Activated CD8-positive, alpha-beta memory T cell treated with anti-CD3 and anti-CD28 coated beads, Interleukin-2, amount 10 ng/mL, durations not matched to agents 7 days and 5 days (primary cell): ENCODE data around the gene SEMA5A. TPM values are rescaled to one million over a fixed set of nuclear protein-coding genes. Genes with fewer than 3 reads are reported as not detected.

Source experiments
- ATAC-seq: fragments of 150-1000 bp; cut with Tn5 transposase; one replicate; pipeline ENCODE4 v1.10.0; 2021; ENCODE audit warnings: moderate library complexity
- CTCF ChIA-PET: fragments of 350-600 bp; sonication (Branson Sonifier 250); formaldehyde crosslinking; loops from one replicate; lab custom pipeline; 2021; ENCODE audit warnings: antibody characterized with exemption; lab: Charles Lee
- DNase-seq: peaks from one replicate; pipeline ENCODE4 v3.0.0-alpha.2; 2020
- H3K27ac Mint-ChIP-seq: one replicate; pipeline ENCODE4 v1.8.0; 2021; ENCODE audit warnings: mild to moderate bottlenecking, mixed read lengths
- H3K27me3 Mint-ChIP-seq: one replicate; pipeline ENCODE4 v1.8.0; 2021; ENCODE audit warnings: mixed read lengths
- H3K36me3 Mint-ChIP-seq: one replicate; pipeline ENCODE4 v1.8.0; 2021; ENCODE audit warnings: mild to moderate bottlenecking, mixed read lengths
- H3K4me1 Mint-ChIP-seq: one replicate; pipeline ENCODE4 v1.8.0; 2021; ENCODE audit warnings: mixed read lengths
- H3K4me3 Mint-ChIP-seq: one replicate; pipeline ENCODE4 v1.8.0; 2021; ENCODE audit warnings: mild to moderate bottlenecking, moderate library complexity, mixed read lengths
- H3K9me3 Mint-ChIP-seq: one replicate; pipeline ENCODE4 v1.8.0; 2022; ENCODE audit warnings: low read depth, mixed read lengths
- total RNA-seq, 2 experiments: library from RNA; stranded (reverse); gene quantifications; one replicate each; pipeline ENCODE4 v1.2.3, GENCODE V29; 2021

The SEMA5A gene
- total RNA-seq, 2 experiments from 2014 or later = 0.02 TPM; not detected in 1

DNA sequence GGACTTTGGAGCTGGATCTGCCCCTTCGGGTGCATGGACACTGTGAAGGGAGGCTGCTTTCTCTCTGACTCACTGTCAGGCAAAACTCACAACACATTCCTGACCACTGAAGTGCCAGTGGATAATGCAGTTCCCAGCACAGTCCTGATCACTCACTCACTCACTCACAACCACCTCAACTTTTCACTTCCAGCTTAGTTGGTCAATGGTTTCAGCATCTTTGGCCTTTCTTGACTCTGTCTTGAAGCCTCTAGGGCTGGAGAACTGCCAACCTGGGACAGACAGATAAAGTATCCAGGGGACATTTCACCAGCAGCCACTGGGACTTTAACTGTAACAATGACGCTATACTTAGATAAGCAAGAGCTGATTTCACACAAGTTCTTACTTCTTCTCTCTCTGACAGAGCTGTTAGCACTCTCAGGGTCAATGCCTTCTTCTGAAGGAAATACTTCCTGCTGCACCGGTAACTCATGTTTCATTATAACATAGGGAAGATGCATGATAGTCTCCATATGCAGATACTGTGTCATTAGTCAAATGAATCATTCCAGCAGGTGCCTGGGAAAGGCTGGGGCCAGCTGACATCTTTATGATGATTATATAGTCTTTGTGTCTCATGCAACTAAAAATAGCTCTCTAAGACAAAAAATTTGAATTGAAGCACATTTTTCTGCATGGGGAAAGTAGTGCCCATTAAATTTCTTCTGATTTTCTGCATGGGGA lies 499.0 kb downstream of the SEMA5A start:
- Mint-ChIP-seq H3K27ac (no peak overlapping the region), H3K36me3 (no peaks in the 10 kb centered on the region), H3K4me3 (no peak overlapping the region), H3K4me1 (no peaks in the 10 kb centered on the region), H3K9me3 (peaks cover 10% of the 10 kb centered on the region), H3K27me3 (no peaks in the 10 kb centered on the region)
- no peak for DNase-seq
- ATAC-seq = no peak
- CTCF ChIA-PET = no interaction called here

DNA sequence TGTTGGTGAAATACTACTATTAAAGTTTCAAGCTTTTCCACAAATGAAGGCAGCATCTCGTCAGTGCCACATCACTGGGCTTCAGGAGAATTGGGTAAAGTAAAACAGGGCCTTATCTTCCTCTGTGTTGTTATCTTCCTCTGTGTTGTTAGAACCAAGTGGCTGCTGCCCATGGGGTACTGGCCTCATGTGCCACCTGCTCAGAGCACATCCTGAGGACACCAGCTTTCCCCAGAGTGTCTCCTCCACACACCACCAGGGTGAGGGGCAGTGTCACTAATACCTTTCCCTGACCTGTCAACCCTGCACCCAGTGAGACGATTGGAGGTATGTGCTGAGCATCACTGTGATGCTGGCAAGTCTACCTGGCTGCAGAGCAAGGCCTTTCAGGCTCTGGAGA lies 499.9 kb downstream of the SEMA5A start:
- CTCF ChIA-PET = no interaction called here
- no peak for DNase-seq
- no peak for ATAC-seq
- no peak overlapping the region for H3K4me3 Mint-ChIP-seq
- no peaks in the 10 kb centered on the region for H3K36me3 Mint-ChIP-seq
- no peaks in the 10 kb centered on the region for H3K4me1 Mint-ChIP-seq
- no peaks in the 10 kb centered on the region for H3K27me3 Mint-ChIP-seq
- peaks cover 10% of the 10 kb centered on the region for H3K9me3 Mint-ChIP-seq
- no peak overlapping the region for H3K27ac Mint-ChIP-seq

DNA sequence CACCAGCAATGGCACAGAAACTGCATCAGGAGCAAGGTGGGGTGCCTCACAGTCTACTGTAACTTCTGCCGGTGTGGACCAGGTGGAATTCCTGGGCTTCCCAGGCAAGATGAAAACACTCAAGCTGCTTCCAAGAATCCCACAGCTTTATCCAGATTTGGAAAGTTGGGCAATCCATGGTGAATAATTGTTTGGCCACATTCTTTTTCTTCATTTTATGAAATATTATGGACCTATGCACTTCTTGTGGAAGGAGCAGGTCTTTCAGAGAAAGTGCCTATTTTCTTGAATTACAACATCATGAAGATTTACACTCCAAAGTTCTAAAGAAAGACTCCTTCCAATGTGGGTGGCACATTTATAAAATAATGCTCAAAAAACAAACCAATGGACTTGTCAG lies 503.6 kb downstream of the SEMA5A start:
- H3K27ac Mint-ChIP-seq = no peak overlapping the region
- CTCF ChIA-PET = no interaction called here
- H3K27me3 Mint-ChIP-seq = no peaks in the 10 kb centered on the region
- peaks cover 8% of the 10 kb centered on the region for H3K9me3 Mint-ChIP-seq
- H3K36me3 Mint-ChIP-seq = no peaks in the 10 kb centered on the region
- DNase-seq = no peak
- ATAC-seq = no peak
- no peaks in the 10 kb centered on the region for H3K4me1 Mint-ChIP-seq
- H3K4me3 Mint-ChIP-seq = no peak overlapping the region

DNA sequence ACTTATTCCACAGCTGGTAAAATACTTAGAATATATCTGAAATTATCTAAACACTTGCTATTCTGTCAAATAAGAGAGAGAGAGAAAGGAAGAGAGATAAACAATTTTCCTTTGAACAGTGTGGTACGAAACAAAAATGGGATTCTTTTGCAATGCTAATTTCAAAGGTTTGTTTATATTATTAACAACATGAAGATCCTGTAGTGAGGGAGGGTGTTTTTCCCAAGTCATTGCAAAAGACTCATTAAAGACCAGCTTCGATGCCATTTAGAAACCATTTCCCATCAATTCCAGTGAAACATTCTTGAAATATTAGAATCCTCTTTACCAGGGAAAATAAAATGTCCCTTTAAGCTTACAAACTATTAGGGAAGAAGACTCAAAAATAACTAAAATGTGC lies 505.4 kb downstream of the SEMA5A start:
- H3K36me3 Mint-ChIP-seq = no peaks in the 10 kb centered on the region
- CTCF ChIA-PET = no interaction called here
- H3K9me3 Mint-ChIP-seq = peaks cover 3% of the 10 kb centered on the region
- no peaks in the 10 kb centered on the region for H3K27me3 Mint-ChIP-seq
- no peak for DNase-seq
- H3K4me3 Mint-ChIP-seq = no peak overlapping the region
- no peaks in the 10 kb centered on the region for H3K4me1 Mint-ChIP-seq
- H3K27ac Mint-ChIP-seq = no peak overlapping the region
- ATAC-seq = no peak

DNA sequence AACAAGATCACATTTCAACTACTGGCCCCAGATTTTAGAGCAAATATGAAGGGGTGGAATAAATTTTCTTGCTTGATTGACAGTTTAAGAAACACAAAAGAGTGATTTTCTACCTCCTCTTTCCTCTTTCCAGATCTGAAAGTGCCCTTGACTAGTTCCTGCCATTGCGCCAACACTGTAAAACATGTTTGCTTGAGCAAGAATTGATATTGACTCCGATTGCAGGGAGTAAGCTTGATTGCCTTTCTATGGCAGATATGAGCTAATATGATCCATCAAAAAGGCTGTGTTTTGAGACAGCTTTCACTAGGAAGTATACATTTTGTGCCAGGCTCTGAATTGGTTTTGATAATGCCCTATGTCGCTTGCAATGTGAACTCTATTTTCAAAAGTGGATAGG lies 508.8 kb downstream of the SEMA5A start:
- Mint-ChIP-seq H3K27me3 (no peaks in the 10 kb centered on the region), H3K36me3 (no peaks in the 10 kb centered on the region), H3K4me3 (no peak overlapping the region), H3K9me3 (peaks cover 3% of the 10 kb centered on the region), H3K4me1 (no peaks in the 10 kb centered on the region), H3K27ac (no peak overlapping the region)
- DNase-seq (no peak), ATAC-seq (no peak)
- CTCF ChIA-PET = no interaction called here

DNA sequence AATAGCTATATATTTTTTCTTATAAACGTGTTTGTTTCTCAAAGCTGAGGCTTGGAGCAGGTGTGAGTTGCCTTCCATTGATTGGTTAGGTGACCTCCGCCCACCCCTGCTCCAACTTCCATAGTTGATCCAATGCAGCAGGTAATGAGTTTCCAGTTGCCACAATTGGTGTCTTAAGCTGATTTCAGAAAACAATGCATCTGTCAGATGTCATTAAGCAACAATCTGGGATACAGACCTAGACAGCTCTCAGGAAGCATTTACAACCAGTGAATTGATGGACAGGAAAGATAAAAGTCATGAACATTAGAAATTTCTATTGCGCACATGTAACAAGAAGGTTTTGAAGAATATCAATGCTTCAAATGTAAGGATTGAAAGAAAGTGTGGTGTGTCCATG lies 510.5 kb downstream of the SEMA5A start:
- no peaks in the 10 kb centered on the region for H3K4me1 Mint-ChIP-seq
- peaks cover 3% of the 10 kb centered on the region for H3K9me3 Mint-ChIP-seq
- H3K36me3 Mint-ChIP-seq = no peaks in the 10 kb centered on the region
- H3K27ac Mint-ChIP-seq = no peak overlapping the region
- no peaks in the 10 kb centered on the region for H3K27me3 Mint-ChIP-seq
- DNase-seq (no peak), ATAC-seq (no peak)
- CTCF ChIA-PET = no interaction called here
- no peak overlapping the region for H3K4me3 Mint-ChIP-seq

DNA sequence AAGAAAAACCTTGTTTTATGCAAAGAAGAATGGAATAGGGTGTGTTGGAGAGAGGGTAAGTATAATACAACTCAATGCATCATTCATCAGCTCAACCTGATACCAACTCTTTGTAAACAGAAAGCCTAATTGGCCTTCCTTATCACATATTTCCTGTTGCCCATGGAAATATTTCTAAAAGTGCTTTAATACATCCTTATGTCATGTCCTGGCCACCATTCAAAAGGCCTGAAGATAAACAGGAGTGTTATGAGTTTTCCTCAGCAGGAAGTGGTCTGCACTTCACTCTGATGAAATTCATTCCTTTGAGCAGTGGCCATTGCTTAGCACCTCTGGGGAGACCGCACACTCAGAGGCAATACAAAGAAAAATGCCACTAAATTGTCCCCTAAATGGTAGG lies 511.2 kb downstream of the SEMA5A start:
- Mint-ChIP-seq H3K36me3 (no peaks in the 10 kb centered on the region), H3K27ac (no peak overlapping the region), H3K4me3 (no peak overlapping the region), H3K9me3 (no peaks in the 10 kb centered on the region), H3K27me3 (no peaks in the 10 kb centered on the region), H3K4me1 (no peaks in the 10 kb centered on the region)
- no peak for ATAC-seq
- no peak for DNase-seq
- CTCF ChIA-PET = no interaction called here

DNA sequence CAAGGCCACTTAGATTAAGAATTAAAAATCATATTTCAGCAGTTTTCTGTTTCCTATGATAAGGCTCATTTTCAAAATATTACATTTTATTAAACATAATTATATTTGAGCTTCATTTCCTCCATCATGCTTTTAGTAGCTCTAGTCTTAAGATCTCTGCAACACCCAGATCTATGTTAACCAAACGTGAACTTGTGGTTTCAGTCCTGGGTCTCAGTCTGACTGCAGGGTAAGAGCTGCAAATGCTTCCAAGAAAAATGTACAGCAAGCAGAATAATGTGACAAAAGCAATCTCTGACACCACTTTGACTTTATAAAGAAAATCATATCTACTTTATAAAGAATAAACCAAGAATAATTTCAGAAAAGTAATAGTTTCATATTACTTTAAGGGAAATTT lies 512.4 kb downstream of the SEMA5A start:
- H3K9me3 Mint-ChIP-seq = no peaks in the 10 kb centered on the region
- H3K36me3 Mint-ChIP-seq = no peaks in the 10 kb centered on the region
- H3K4me1 Mint-ChIP-seq = no peaks in the 10 kb centered on the region
- H3K4me3 Mint-ChIP-seq = no peak overlapping the region
- DNase-seq = no peak
- H3K27ac Mint-ChIP-seq = no peak overlapping the region
- H3K27me3 Mint-ChIP-seq = no peaks in the 10 kb centered on the region
- ATAC-seq = no peak
- CTCF ChIA-PET = no interaction called here

DNA sequence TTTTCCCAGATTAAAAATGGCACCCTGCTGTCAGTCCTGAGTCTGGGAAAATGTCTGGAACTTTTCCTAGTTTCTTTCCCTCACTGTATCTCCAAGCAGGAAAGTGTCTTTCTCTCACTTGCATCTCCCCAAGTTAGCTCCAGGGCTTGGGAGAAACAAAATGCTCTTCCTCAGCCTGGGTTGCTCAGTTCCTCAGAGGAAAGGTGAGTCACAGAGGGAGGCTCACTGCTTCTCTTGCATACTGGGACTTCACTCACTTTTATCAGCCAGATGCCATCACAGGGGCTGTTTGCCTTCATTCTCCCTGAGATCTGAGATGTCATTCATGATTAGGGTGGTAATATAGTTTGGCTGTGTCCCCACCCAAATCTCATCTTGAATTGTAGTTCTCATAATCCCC lies 519.9 kb downstream of the SEMA5A start:
- no peaks in the 10 kb centered on the region for H3K36me3 Mint-ChIP-seq
- H3K9me3 Mint-ChIP-seq = peaks cover 38% of the 10 kb centered on the region
- H3K27me3 Mint-ChIP-seq = no peaks in the 10 kb centered on the region
- no peak for ATAC-seq
- no peaks in the 10 kb centered on the region for H3K4me1 Mint-ChIP-seq
- H3K27ac Mint-ChIP-seq = no peak overlapping the region
- no peak overlapping the region for H3K4me3 Mint-ChIP-seq
- CTCF ChIA-PET = no interaction called here
- no peak for DNase-seq

DNA sequence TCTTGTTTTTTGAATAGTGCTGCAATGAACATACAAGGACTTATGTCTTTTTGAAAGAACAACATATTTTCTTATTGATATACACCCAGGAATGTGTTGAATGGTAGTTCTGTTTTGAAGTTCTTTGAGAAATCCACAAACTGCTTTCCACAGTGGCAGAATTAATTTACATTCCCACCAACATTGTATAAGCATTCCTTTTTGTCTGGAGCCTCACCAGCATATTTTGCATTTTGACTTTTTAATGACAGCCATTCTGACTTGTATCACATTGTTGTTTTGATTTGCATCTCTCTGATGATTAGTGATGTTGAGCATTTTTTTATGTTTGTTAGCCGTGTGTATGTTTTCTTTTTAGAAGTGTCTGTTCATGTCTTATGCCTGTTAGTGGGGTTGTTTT lies 524.9 kb downstream of the SEMA5A start:
- Mint-ChIP-seq H3K36me3 (no peaks in the 10 kb centered on the region), H3K27me3 (no peaks in the 10 kb centered on the region), H3K4me3 (no peak overlapping the region), H3K4me1 (no peaks in the 10 kb centered on the region), H3K9me3 (peaks cover 25% of the 10 kb centered on the region), H3K27ac (no peak overlapping the region)
- CTCF ChIA-PET = no interaction called here
- DNase-seq (no peak), ATAC-seq (no peak)

DNA sequence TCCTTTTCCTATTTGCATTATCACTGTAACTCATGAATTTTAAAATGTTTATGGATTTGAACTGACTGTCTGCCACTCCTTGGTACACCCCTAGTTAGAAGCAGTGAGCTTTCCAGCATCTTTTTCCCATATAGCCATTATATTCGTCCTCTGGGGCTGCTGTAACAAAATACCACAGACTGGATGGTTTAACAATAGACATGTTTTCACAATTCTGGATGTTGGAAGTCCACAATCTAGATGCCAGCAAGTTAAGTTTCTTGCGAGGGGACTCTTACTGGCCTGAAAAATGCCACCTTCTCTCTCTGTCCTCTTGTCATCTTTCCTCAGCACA lies 530.0 kb downstream of the SEMA5A start:
- H3K4me3 Mint-ChIP-seq = no peak overlapping the region
- CTCF ChIA-PET = no interaction called here
- H3K4me1 Mint-ChIP-seq = no peaks in the 10 kb centered on the region
- H3K27ac Mint-ChIP-seq = no peak overlapping the region
- ATAC-seq (no peak), DNase-seq (no peak)
- no peaks in the 10 kb centered on the region for H3K27me3 Mint-ChIP-seq
- peaks cover 2% of the 10 kb centered on the region for H3K9me3 Mint-ChIP-seq
- H3K36me3 Mint-ChIP-seq = no peaks in the 10 kb centered on the region

DNA sequence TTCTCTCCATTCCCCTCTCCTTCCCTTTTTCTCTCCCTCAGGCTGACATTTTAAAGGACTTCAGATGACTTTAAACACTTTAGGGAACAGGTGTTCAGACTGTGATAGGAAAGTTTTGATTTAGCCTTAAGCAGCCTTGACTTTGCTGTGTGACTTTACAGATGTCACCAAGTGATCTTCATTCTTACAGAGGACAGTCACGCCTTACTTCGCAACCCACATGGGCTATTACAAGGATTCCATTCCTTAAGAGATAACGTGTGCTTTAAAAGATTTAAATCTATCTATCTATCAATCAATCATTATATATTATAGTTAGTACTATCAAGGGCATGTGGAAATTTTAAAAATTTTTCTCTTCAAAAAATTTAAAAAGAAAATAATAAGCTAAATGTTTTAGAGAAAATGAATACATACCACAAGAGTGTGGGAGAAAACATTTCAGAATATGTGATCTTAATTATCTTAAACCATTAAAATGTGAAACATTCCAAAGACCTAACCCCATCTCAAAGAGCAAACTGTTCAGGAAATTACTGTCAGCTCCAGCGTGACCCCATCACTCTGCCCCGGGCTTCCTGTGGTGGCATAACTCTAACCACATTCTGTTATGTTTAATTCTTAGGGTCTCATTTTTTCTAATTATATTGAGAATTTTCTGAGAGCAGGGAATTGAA lies 530.5 kb downstream of the SEMA5A start:
- no peak overlapping the region for H3K27ac Mint-ChIP-seq
- no peaks in the 10 kb centered on the region for H3K36me3 Mint-ChIP-seq
- no peaks in the 10 kb centered on the region for H3K4me1 Mint-ChIP-seq
- CTCF ChIA-PET = no interaction called here
- peaks cover 2% of the 10 kb centered on the region for H3K9me3 Mint-ChIP-seq
- DNase-seq (no peak), ATAC-seq (no peak)
- no peaks in the 10 kb centered on the region for H3K27me3 Mint-ChIP-seq
- no peak overlapping the region for H3K4me3 Mint-ChIP-seq

DNA sequence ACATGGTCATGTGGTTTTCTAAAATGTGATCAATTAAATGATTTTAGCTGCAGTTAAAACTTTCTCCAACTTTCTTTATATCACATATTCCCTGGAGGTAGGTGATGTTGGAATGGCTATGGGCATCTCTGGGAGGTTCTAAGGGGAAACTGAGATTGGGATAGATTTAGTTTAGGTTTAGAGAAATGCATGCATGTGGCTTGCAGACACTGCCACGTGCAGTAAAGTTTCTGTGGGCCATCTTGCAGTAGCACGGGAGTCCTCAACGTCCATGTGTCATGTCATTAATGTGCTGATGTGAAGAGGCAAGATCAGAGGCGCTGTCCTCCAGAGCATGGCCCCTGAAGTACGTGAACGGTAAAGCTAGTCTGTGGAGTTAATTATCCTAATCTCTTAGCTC lies 532.7 kb downstream of the SEMA5A start:
- no peak overlapping the region for H3K4me3 Mint-ChIP-seq
- H3K4me1 Mint-ChIP-seq = no peaks in the 10 kb centered on the region
- no peak for ATAC-seq
- no peaks in the 10 kb centered on the region for H3K36me3 Mint-ChIP-seq
- H3K27ac Mint-ChIP-seq = no peak overlapping the region
- DNase-seq = no peak
- CTCF ChIA-PET = no interaction called here
- peaks cover 4% of the 10 kb centered on the region for H3K9me3 Mint-ChIP-seq
- H3K27me3 Mint-ChIP-seq = no peaks in the 10 kb centered on the region

DNA sequence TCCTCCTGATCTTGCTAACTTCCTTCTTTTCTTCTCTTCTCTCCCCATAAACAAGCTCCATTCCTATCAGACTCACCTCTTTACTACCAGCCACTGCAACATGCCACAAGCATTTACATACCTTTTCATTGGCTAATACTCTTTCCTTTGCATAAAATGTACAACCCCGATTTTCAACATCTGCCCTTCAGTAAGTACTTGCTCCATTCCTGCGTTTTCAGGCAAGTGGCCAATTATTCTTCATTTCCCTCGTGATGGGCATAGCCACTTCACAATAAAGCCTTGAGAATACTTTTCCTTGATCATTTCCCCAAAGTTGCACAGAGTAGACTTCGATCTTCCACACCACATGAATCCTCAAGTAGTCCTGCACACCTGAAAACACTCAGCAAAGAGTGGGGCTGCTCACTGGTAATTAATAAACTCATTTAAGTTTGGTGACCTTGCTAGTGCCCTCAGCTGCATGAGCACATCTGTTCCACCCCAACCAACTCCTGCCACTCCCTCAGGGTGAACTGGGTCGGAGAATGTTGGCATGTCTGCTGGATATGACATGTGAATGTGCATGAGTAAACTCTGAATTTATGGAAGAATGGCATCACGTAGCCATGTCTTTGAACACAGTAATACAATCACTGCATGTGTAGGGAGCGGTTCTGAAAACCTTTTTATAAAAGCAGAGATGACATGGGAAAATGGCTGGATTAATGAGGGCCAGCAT lies 535.8 kb downstream of the SEMA5A start:
- H3K27ac Mint-ChIP-seq = no peak overlapping the region
- peaks cover 9% of the 10 kb centered on the region for H3K9me3 Mint-ChIP-seq
- no peak for ATAC-seq
- no peaks in the 10 kb centered on the region for H3K36me3 Mint-ChIP-seq
- no peak overlapping the region for H3K4me3 Mint-ChIP-seq
- no peaks in the 10 kb centered on the region for H3K27me3 Mint-ChIP-seq
- DNase-seq = no peak
- no peaks in the 10 kb centered on the region for H3K4me1 Mint-ChIP-seq
- CTCF ChIA-PET = no interaction called here
